Liver (tissue), 9 donors: ENCODE measurements around the gene CST4. TPM values are rescaled to one million over a fixed set of nuclear protein-coding genes. Genes with fewer than 3 reads are reported as not detected.

ENCODE experiments used
- DNase-seq: peaks from one replicate; pipeline ENCODE4 v3.0.0-alpha.2; 2017; ENCODE audit warnings: low spot score
- H3K27ac ChIP-seq, 2 donors: one replicate each; pipeline ENCODE4 v1.7.0; 2013; ENCODE audit warnings: inconsistent platforms in 2 of 2, low read length in 2 of 2, control low read depth in 1 of 2, low read depth in 1 of 2, mild to moderate bottlenecking in 1 of 2
- H3K27me3 ChIP-seq, 4 donors: one replicate each; pipeline versions ENCODE4 v1.6.1 to v1.7.0; 2013; ENCODE audit warnings: low read length in 3 of 4, inconsistent platforms in 1 of 4, mild to moderate bottlenecking in 1 of 4, moderate library complexity in 1 of 4; ENCODE audit not compliant: control insufficient read depth in 4 of 4, insufficient read depth in 4 of 4
- H3K36me3 ChIP-seq, 4 donors: one replicate each; pipeline versions ENCODE4 v1.6.1 to v1.7.0; 2013; ENCODE audit warnings: low read length in 3 of 4, mild to moderate bottlenecking in 3 of 4, low read depth in 1 of 4, moderate library complexity in 1 of 4; ENCODE audit not compliant: control insufficient read depth in 4 of 4, insufficient read depth in 3 of 4
- H3K4me1 ChIP-seq, 4 donors: one replicate each; pipeline versions ENCODE4 v1.6.1 to v1.7.0; 2013; ENCODE audit warnings: low read length in 3 of 4, mild to moderate bottlenecking in 3 of 4, moderate library complexity in 1 of 4; ENCODE audit not compliant: control insufficient read depth in 4 of 4, insufficient read depth in 4 of 4
- H3K4me3 ChIP-seq, 3 donors: one replicate each; pipeline versions ENCODE4 v1.6.1 to v1.7.0; 2013; ENCODE audit warnings: low read length in 3 of 3, control low read depth in 1 of 3, low read depth in 1 of 3, mild to moderate bottlenecking in 1 of 3
- H3K9ac ChIP-seq, 2 donors: one replicate each; pipeline ENCODE4 v1.7.0; 2013; ENCODE audit warnings: low read length in 2 of 2, mild to moderate bottlenecking in 2 of 2, moderate library complexity in 2 of 2, control low read depth in 1 of 2, low read depth in 1 of 2
- H3K9me3 ChIP-seq, 4 donors: one replicate each; pipeline versions ENCODE4 v1.6.1 to v1.7.0; 2013; ENCODE audit warnings: low read length in 3 of 4; ENCODE audit not compliant: control insufficient read depth in 4 of 4
- FOXA1 ChIP-seq: IDR thresholded peaks from 2 replicates; pipeline ENCODE4 v1.6.1; 2016; ENCODE audit warnings: antibody characterized with exemption
- FOXA2 ChIP-seq: IDR thresholded peaks from 2 replicates; pipeline ENCODE4 v1.6.1; 2016; ENCODE audit warnings: antibody characterized with exemption
- GABPA ChIP-seq, 2 donors: IDR thresholded peaks in 1 of 2; conservative IDR thresholded peaks in 1 of 2; 2 replicates each; pipeline ENCODE4 v1.6.1; 2016; ENCODE audit warnings: antibody characterized with exemption in 2 of 2, mild to moderate bottlenecking in 1 of 2, moderate library complexity in 1 of 2
- RAD21 ChIP-seq, 2 donors: IDR thresholded peaks; 2 replicates each; pipeline ENCODE4 v1.6.1; 2016; ENCODE audit warnings: antibody characterized with exemption in 2 of 2, mild to moderate bottlenecking in 2 of 2
- RXRA ChIP-seq, 2 donors: IDR thresholded peaks; 2 replicates each; pipeline ENCODE4 v1.6.1; 2017 to 2018; ENCODE audit warnings: antibody characterized with exemption in 2 of 2, mild to moderate bottlenecking in 1 of 2
- SP1 ChIP-seq: IDR thresholded peaks from 2 replicates; pipeline ENCODE4 v1.6.1; 2018; ENCODE audit warnings: antibody characterized with exemption, mild to moderate bottlenecking
- TAF1 ChIP-seq: conservative IDR thresholded peaks from 2 replicates; pipeline ENCODE4 v1.6.1; 2016; ENCODE audit warnings: antibody characterized with exemption, mild to moderate bottlenecking
- WGBS: extraction: QIAGEN DNeasy Blood & Tissue Kit; methylation state at CpG from one replicate; pipeline ENCODE4 v1.1.7; 2013; 5-methylcytosine and 5-hydroxymethylcytosine counted together
- polyA plus RNA-seq, 2 donors: library from polyadenylated mRNA; stranded (reverse) in 1 of 2; unstranded in 1 of 2; fragments of 200-250 nt in 1 of 2; fragments of >200 nt in 1 of 2; fragmentation: Nextera tagmentation in 1 of 2; extraction: Ambion mirVana in 1 of 2; gene quantifications; one replicate each; pipeline versions ENCODE4 v1.2.1 to v1.2.3, GENCODE V29; 2013 to 2015
- total RNA-seq, 2 donors: library from RNA; depleted of rRNA; stranded (reverse); fragments of >200 nt; gene quantifications; one replicate each; pipeline ENCODE4 v1.2.3, GENCODE V29; 2014
- TF ChIP-seq, protein P1 (sequence below): fragments of 150-350 bp; IDR thresholded peaks from 2 replicates; pipeline ENCODE4 v1.5.1; 2017; ENCODE audit warnings: improper control_type of control experiment, low read depth, low read length; ENCODE audit not compliant: missing input control
- TF ChIP-seq, protein P2 (sequence below): IDR thresholded peaks from 2 replicates; pipeline ENCODE4 v1.6.1; 2016; ENCODE audit warnings: antibody characterized with exemption
- TF ChIP-seq, protein P3 (sequence below): IDR thresholded peaks from 2 replicates; pipeline ENCODE4 v1.6.1; 2016; ENCODE audit warnings: antibody characterized with exemption
- TF ChIP-seq, protein P4 (sequence below): IDR thresholded peaks from 2 replicates; pipeline ENCODE4 v1.6.1; 2016; ENCODE audit warnings: antibody characterized with exemption, mild to moderate bottlenecking
- donor health status: healthy.
- donor health status: healthy.
- donor health status: healthy.
- donor health status: healthy.
- donor health status: healthy.

The CST4 gene
- total and polyA plus RNA-seq, 4 donors = not detected

DNA sequence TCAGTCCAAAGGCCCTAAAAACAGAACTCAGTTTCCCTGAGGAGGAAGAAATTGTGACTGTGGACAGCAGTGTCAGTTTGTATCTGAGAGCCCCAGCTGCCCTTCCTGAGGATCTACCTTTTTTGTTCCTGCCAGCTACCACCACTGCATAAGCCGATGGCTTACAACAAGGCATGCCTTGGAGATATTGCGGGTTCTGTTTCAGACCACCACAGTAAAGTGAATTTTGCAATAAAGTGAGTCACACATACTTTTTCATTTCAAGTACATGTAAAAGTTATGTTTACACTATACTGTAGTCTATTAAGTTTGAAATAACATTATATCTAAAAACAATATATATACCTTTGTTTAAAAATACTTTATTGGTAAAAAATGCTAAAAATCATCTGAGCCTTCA, 41.5 kb downstream of the CST4 start:
- H3K9ac ChIP-seq = no peak overlapping the region
- H3K4me1 ChIP-seq = peaks cover 0 to 2% (median 0%) of the 10 kb centered on the region in 4 donors
- no peaks in the 10 kb centered on the region for H3K27me3 ChIP-seq
- 92% methylated on average over 2 of the region's 2 CpGs for WGBS
- no peak for DNase-seq
- no peaks in the 10 kb centered on the region for H3K9me3 ChIP-seq
- H3K4me3 ChIP-seq = no peak overlapping the region
- H3K27ac ChIP-seq = no peak overlapping the region
- TF ChIP-seq GABPA (IDR thresholded peaks at IDR 0.05 in 1 of 2, conservative IDR thresholded peaks at IDR 0.05 in 1 of 2) = no peak
- TF ChIP-seq, protein P1, sequence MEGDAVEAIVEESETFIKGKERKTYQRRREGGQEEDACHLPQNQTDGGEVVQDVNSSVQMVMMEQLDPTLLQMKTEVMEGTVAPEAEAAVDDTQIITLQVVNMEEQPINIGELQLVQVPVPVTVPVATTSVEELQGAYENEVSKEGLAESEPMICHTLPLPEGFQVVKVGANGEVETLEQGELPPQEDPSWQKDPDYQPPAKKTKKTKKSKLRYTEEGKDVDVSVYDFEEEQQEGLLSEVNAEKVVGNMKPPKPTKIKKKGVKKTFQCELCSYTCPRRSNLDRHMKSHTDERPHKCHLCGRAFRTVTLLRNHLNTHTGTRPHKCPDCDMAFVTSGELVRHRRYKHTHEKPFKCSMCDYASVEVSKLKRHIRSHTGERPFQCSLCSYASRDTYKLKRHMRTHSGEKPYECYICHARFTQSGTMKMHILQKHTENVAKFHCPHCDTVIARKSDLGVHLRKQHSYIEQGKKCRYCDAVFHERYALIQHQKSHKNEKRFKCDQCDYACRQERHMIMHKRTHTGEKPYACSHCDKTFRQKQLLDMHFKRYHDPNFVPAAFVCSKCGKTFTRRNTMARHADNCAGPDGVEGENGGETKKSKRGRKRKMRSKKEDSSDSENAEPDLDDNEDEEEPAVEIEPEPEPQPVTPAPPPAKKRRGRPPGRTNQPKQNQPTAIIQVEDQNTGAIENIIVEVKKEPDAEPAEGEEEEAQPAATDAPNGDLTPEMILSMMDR = no peak
- no peak for TF ChIP-seq TAF1
- TF ChIP-seq, protein P2, sequence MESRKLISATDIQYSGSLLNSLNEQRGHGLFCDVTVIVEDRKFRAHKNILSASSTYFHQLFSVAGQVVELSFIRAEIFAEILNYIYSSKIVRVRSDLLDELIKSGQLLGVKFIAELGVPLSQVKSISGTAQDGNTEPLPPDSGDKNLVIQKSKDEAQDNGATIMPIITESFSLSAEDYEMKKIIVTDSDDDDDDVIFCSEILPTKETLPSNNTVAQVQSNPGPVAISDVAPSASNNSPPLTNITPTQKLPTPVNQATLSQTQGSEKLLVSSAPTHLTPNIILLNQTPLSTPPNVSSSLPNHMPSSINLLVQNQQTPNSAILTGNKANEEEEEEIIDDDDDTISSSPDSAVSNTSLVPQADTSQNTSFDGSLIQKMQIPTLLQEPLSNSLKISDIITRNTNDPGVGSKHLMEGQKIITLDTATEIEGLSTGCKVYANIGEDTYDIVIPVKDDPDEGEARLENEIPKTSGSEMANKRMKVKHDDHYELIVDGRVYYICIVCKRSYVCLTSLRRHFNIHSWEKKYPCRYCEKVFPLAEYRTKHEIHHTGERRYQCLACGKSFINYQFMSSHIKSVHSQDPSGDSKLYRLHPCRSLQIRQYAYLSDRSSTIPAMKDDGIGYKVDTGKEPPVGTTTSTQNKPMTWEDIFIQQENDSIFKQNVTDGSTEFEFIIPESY = no peak
- H3K36me3 ChIP-seq = peaks cover 0 to 1% (median 0%) of the 10 kb centered on the region in 4 donors

DNA sequence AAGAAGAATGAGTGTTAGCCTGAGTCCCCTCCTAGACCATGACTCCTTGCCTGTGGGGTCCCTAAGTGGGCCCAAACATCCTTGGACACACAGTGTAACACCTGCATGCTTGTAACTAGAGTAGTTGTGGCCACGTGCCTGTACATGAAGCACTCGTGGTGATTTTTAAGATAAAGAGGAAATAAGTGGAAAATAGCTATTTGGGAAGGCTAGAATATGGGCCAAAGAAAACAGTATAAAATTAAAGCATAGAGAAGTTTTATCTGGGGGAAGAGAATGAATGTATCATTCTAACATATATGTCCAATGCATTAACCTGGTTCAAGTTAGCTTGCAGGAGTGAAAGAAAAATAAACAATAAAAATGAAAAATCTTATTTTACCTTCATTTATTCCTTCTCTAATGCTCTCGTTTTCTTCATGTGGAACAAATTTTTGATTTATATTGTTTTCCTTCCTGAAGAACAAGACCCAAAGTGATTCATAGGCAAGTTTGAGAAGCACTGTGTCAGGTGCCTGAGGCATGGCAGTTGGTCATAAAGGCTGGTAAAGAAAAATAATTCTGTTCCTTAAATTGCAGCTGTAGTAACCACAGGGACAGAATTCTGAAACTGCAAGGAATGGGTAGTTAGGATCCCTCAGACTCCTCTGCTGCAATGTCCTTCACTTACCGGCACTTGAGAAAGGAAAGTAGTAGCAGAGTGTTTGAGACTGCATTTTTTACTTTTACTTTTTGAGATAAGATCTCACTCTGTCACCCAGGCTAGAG, 42.5 kb downstream of the CST4 start:
- TF ChIP-seq, protein P3, sequence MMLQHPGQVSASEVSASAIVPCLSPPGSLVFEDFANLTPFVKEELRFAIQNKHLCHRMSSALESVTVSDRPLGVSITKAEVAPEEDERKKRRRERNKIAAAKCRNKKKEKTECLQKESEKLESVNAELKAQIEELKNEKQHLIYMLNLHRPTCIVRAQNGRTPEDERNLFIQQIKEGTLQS = no peak
- TF ChIP-seq RAD21 (IDR thresholded peaks at IDR 0.05) (no peak), FOXA2 (no peak), GABPA (IDR thresholded peaks at IDR 0.05 in 1 of 2, conservative IDR thresholded peaks at IDR 0.05 in 1 of 2) (no peak), FOXA1 (no peak), SP1 (no peak), RXRA (IDR thresholded peaks at IDR 0.05) (no peak)
- TF ChIP-seq, protein P4, sequence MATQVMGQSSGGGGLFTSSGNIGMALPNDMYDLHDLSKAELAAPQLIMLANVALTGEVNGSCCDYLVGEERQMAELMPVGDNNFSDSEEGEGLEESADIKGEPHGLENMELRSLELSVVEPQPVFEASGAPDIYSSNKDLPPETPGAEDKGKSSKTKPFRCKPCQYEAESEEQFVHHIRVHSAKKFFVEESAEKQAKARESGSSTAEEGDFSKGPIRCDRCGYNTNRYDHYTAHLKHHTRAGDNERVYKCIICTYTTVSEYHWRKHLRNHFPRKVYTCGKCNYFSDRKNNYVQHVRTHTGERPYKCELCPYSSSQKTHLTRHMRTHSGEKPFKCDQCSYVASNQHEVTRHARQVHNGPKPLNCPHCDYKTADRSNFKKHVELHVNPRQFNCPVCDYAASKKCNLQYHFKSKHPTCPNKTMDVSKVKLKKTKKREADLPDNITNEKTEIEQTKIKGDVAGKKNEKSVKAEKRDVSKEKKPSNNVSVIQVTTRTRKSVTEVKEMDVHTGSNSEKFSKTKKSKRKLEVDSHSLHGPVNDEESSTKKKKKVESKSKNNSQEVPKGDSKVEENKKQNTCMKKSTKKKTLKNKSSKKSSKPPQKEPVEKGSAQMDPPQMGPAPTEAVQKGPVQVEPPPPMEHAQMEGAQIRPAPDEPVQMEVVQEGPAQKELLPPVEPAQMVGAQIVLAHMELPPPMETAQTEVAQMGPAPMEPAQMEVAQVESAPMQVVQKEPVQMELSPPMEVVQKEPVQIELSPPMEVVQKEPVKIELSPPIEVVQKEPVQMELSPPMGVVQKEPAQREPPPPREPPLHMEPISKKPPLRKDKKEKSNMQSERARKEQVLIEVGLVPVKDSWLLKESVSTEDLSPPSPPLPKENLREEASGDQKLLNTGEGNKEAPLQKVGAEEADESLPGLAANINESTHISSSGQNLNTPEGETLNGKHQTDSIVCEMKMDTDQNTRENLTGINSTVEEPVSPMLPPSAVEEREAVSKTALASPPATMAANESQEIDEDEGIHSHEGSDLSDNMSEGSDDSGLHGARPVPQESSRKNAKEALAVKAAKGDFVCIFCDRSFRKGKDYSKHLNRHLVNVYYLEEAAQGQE = no peak
- no peak for DNase-seq
- no peaks in the 10 kb centered on the region for H3K27me3 ChIP-seq
- no peak overlapping the region for H3K27ac ChIP-seq
- H3K4me3 ChIP-seq = no peak overlapping the region
- 66% methylated on average over 4 of the region's 4 CpGs for WGBS
- no peaks in the 10 kb centered on the region for H3K9me3 ChIP-seq
- peaks cover 0 to 1% (median 0%) of the 10 kb centered on the region in 4 donors for H3K36me3 ChIP-seq
- H3K4me1 ChIP-seq = peaks cover 0 to 2% (median 0%) of the 10 kb centered on the region in 4 donors
- H3K9ac ChIP-seq = no peak overlapping the region
